Breast epithelium (tissue), 3 donors: ENCODE measurements around the gene ZNRF2.

ENCODE experiments used
- POLR2A ChIP-seq: fragments of 450-650 bp; IDR thresholded peaks from one replicate; pipeline ENCODE4 v1.6.1; 2016; ENCODE audit warnings: antibody characterized with exemption, mild to moderate bottlenecking, moderate library complexity
- POLR2AphosphoS5 ChIP-seq, 3 donors: sonication (generic); formaldehyde crosslinking; IDR thresholded peaks; one replicate each; pipeline ENCODE4 v1.6.1; 2017; ENCODE audit warnings: antibody characterized with exemption in 3 of 3
- TF ChIP-seq, protein P1 (sequence below), 3 donors: fragments of 450-650 bp; IDR thresholded peaks; one replicate each; pipeline ENCODE4 v1.5.1; 2016 to 2017; ENCODE audit warnings: antibody characterized with exemption in 3 of 3, mild to moderate bottlenecking in 3 of 3, moderate library complexity in 3 of 3

DNA sequence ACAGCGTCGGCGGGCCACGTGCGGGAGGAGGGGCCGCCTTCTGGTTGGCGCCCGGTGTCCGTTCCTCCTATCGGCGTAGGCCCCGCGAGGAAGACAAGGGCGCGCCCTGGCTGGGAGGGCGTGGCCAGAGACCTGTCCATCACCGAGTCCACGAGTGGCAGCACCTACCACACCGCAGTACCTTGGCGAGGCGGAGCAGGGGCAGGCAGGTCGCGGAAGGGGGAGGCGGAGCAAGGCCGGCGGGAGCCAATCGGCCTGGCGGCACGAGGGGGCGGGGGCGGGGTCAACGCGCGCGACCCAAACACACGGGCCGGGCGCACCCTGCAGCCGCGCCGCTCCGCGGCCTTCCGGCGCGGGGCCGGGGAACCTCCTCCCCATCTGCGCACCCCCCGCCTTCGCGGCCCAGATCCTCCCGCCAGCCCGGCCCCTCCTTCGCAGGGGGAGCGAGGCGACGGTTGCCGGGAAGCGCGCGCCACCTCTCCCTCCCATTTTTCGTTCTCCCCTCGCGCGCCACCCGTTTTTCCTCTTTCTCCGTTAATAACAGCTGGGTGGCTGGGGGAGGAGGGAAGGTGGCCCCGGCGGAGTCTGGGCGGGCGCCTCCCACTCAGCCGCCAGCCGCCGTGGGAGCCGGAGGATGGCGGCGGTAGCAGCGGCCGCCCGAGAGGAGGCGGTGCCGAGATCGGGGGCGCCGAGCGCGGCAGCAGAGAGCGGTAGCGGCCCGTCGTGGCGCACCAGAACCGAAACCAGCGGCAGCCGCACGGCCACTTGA lies at the start of gene ZNRF2:
- TF ChIP-seq, protein P1, sequence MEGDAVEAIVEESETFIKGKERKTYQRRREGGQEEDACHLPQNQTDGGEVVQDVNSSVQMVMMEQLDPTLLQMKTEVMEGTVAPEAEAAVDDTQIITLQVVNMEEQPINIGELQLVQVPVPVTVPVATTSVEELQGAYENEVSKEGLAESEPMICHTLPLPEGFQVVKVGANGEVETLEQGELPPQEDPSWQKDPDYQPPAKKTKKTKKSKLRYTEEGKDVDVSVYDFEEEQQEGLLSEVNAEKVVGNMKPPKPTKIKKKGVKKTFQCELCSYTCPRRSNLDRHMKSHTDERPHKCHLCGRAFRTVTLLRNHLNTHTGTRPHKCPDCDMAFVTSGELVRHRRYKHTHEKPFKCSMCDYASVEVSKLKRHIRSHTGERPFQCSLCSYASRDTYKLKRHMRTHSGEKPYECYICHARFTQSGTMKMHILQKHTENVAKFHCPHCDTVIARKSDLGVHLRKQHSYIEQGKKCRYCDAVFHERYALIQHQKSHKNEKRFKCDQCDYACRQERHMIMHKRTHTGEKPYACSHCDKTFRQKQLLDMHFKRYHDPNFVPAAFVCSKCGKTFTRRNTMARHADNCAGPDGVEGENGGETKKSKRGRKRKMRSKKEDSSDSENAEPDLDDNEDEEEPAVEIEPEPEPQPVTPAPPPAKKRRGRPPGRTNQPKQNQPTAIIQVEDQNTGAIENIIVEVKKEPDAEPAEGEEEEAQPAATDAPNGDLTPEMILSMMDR (IDR thresholded peaks at IDR 0.05), result peak; percentile 47 to 53 (median 49)
- TF ChIP-seq POLR2A (peak; percentile 69), POLR2AphosphoS5 (IDR thresholded peaks at IDR 0.05) (peak; percentile 61 to 87 (median 67))
